ENCODE results near the gene DNASE1. TPM values are rescaled to one million over a fixed set of nuclear protein-coding genes. Genes with fewer than 3 reads are reported as not detected.

DNASE1 gene
- polyA plus RNA-seq, 3 donors from 2014 or later, result 0.60 to 9.0 (median 3.5) TPM

- H3K4me3 Mint-ChIP-seq, result no peak overlapping the region
- H3K4me1 Mint-ChIP-seq, result peaks cover 10 to 13% of the 10 kb centered on the region in 2 donors
- H3K27ac Mint-ChIP-seq, result peak overlapping the region in 1 of 6 donors; percentile 35
- peaks cover 4 to 23% (median 11%) of the 10 kb centered on the region in 3 donors for H3K36me3 Mint-ChIP-seq
- H3K9me3 Mint-ChIP-seq, result no peaks in the 10 kb centered on the region
- peaks cover 0 to 2% (median 0%) of the 10 kb centered on the region in 3 donors for H3K27me3 Mint-ChIP-seq (ENCODE audit: low read depth in 3 of 3)
- DNase-seq, result no peak
Measured at GRCh38 chr16:3687021-3687420, 32.5 kb downstream of the DNASE1 start.

GRCh38 chr16:3687792-3688191 lies 33.3 kb downstream of the DNASE1 start:
- Mint-ChIP-seq H3K36me3 (peaks cover 4 to 22% (median 10%) of the 10 kb centered on the region in 3 donors), H3K27ac (no peak overlapping the region), H3K4me3 (no peak overlapping the region), H3K27me3 (ENCODE audit: low read depth in 3 of 3) (peaks cover 0 to 2% (median 0%) of the 10 kb centered on the region in 3 donors), H3K9me3 (no peaks in the 10 kb centered on the region), H3K4me1 (peaks cover 10 to 13% of the 10 kb centered on the region in 2 donors)
- DNase-seq, result no peak

- Mint-ChIP-seq H3K27me3 (ENCODE audit: low read depth in 3 of 3) (peaks cover 0 to 2% (median 0%) of the 10 kb centered on the region in 3 donors), H3K9me3 (no peaks in the 10 kb centered on the region), H3K27ac (no peak overlapping the region), H3K36me3 (peaks cover 4 to 17% (median 8%) of the 10 kb centered on the region in 3 donors), H3K4me3 (no peak overlapping the region), H3K4me1 (peaks cover 10 to 13% of the 10 kb centered on the region in 2 donors)
- no peak for DNase-seq
Measured at GRCh38 chr16:3689731-3690130, 35.2 kb downstream of the DNASE1 start.

- no peaks in the 10 kb centered on the region for H3K9me3 Mint-ChIP-seq
- H3K4me3 Mint-ChIP-seq, result peak overlapping the region; percentile 67 to 81 (median 74)
- H3K27ac Mint-ChIP-seq, result peak overlapping the region in 4 of 6 donors; percentile 25 to 74 (median 66)
- H3K27me3 Mint-ChIP-seq (ENCODE audit: low read depth in 3 of 3), result peaks cover 0 to 2% (median 0%) of the 10 kb centered on the region in 3 donors
- H3K4me1 Mint-ChIP-seq, result peaks cover 10 to 13% of the 10 kb centered on the region in 2 donors
- DNase-seq, result peak; percentile 73 to 78 (median 74)
- H3K36me3 Mint-ChIP-seq, result peaks cover 4 to 19% (median 4%) of the 10 kb centered on the region in 3 donors
Measured at GRCh38 chr16:3690470-3690928, 36.0 kb downstream of the DNASE1 start.

GRCh38 chr16:3690980-3691720 lies 36.7 kb downstream of the DNASE1 start:
- DNase-seq, result peak; percentile 15 to 29 (median 18)
- Mint-ChIP-seq H3K27ac (peak overlapping the region in 4 of 6 donors; percentile 25 to 74 (median 66)), H3K36me3 (peaks cover 4 to 16% (median 4%) of the 10 kb centered on the region in 3 donors), H3K4me3 (peak overlapping the region; percentile 67 to 81 (median 74)), H3K4me1 (peaks cover 10 to 15% of the 10 kb centered on the region in 2 donors), H3K9me3 (no peaks in the 10 kb centered on the region), H3K27me3 (ENCODE audit: low read depth in 3 of 3) (peaks cover 0 to 2% (median 0%) of the 10 kb centered on the region in 3 donors)

- peaks cover 10 to 15% of the 10 kb centered on the region in 2 donors for H3K4me1 Mint-ChIP-seq
- H3K4me3 Mint-ChIP-seq, result no peak overlapping the region
- H3K27ac Mint-ChIP-seq, result no peak overlapping the region
- H3K27me3 Mint-ChIP-seq (ENCODE audit: low read depth in 3 of 3), result peaks cover 0 to 2% (median 0%) of the 10 kb centered on the region in 3 donors
- H3K36me3 Mint-ChIP-seq, result peaks cover 4 to 16% (median 4%) of the 10 kb centered on the region in 3 donors
- no peak for DNase-seq
- H3K9me3 Mint-ChIP-seq, result no peaks in the 10 kb centered on the region
Measured at GRCh38 chr16:3691761-3692160, 37.3 kb downstream of the DNASE1 start.

GRCh38 chr16:3694051-3694450 lies 39.6 kb downstream of the DNASE1 start:
- Mint-ChIP-seq H3K9me3 (no peaks in the 10 kb centered on the region), H3K27ac (no peak overlapping the region), H3K4me1 (peaks cover 15 to 18% of the 10 kb centered on the region in 2 donors), H3K36me3 (peaks cover 0 to 12% (median 4%) of the 10 kb centered on the region in 3 donors), H3K4me3 (no peak overlapping the region), H3K27me3 (ENCODE audit: low read depth in 3 of 3) (peaks cover 0 to 2% (median 0%) of the 10 kb centered on the region in 3 donors)
- no peak for DNase-seq

GRCh38 chr16:3695610-3696369 lies 41.3 kb downstream of the DNASE1 start:
- peaks cover 0 to 2% (median 0%) of the 10 kb centered on the region in 3 donors for H3K27me3 Mint-ChIP-seq (ENCODE audit: low read depth in 3 of 3)
- peaks cover 0 to 10% (median 0%) of the 10 kb centered on the region in 3 donors for H3K36me3 Mint-ChIP-seq
- no peaks in the 10 kb centered on the region for H3K9me3 Mint-ChIP-seq
- H3K4me1 Mint-ChIP-seq, result peaks cover 9 to 12% of the 10 kb centered on the region in 2 donors
- H3K4me3 Mint-ChIP-seq, result no peak overlapping the region
- peak overlapping the region in 1 of 6 donors; percentile 16 for H3K27ac Mint-ChIP-seq
- no peak for DNase-seq

- no peak for DNase-seq
- Mint-ChIP-seq H3K4me1 (peaks cover 7 to 8% of the 10 kb centered on the region in 2 donors), H3K9me3 (no peaks in the 10 kb centered on the region), H3K27ac (no peak overlapping the region), H3K27me3 (ENCODE audit: low read depth in 3 of 3) (peaks cover 0 to 2% (median 0%) of the 10 kb centered on the region in 3 donors), H3K36me3 (peaks cover 0 to 10% (median 0%) of the 10 kb centered on the region in 3 donors), H3K4me3 (no peak overlapping the region)
Measured at GRCh38 chr16:3696425-3697218, 42.1 kb downstream of the DNASE1 start.

- Mint-ChIP-seq H3K36me3 (peaks cover 0 to 10% (median 6%) of the 10 kb centered on the region in 3 donors), H3K9me3 (no peaks in the 10 kb centered on the region), H3K4me1 (peaks cover 5 to 7% of the 10 kb centered on the region in 2 donors), H3K27me3 (ENCODE audit: low read depth in 3 of 3) (peaks cover 0 to 2% (median 2%) of the 10 kb centered on the region in 3 donors), H3K4me3 (no peak overlapping the region), H3K27ac (no peak overlapping the region)
- DNase-seq, result peak in 1 of 3 donors; percentile 12
Measured at GRCh38 chr16:3698941-3699340, 44.5 kb downstream of the DNASE1 start.

GRCh38 chr16:3701531-3701930 lies 47.0 kb downstream of the DNASE1 start:
- Mint-ChIP-seq H3K27me3 (ENCODE audit: low read depth in 3 of 3) (peaks cover 0 to 4% (median 2%) of the 10 kb centered on the region in 3 donors), H3K36me3 (peaks cover 0 to 6% (median 0%) of the 10 kb centered on the region in 3 donors), H3K4me1 (peaks cover 3 to 7% of the 10 kb centered on the region in 2 donors), H3K27ac (no peak overlapping the region), H3K9me3 (no peaks in the 10 kb centered on the region), H3K4me3 (no peak overlapping the region)
- DNase-seq, result no peak

GRCh38 chr16:3702082-3702481 lies 47.6 kb downstream of the DNASE1 start:
- H3K36me3 Mint-ChIP-seq, result peaks cover 0 to 6% (median 0%) of the 10 kb centered on the region in 3 donors

More at GRCh38 chr16:3702082-3702481, 47.6 kb downstream of the DNASE1 start:
- Mint-ChIP-seq H3K27me3 (ENCODE audit: low read depth in 3 of 3) (peaks cover 0 to 4% (median 2%) of the 10 kb centered on the region in 3 donors), H3K4me1 (peaks cover 3 to 7% of the 10 kb centered on the region in 2 donors), H3K27ac (no peak overlapping the region), H3K9me3 (no peaks in the 10 kb centered on the region), H3K4me3 (no peak overlapping the region)
- DNase-seq, result no peak

All from immature natural killer cell (primary cell).